HG02981 (cell line): Measurements from ENCODE around the gene TUBA3E.
"Not testable (repeated sequence)": the region's sequence is repeated elsewhere in the genome, so short reads cannot be mapped to it uniquely, and the experiment has no call there.

Source experiments
- ATAC-seq: cut with Tn5 transposase; IDR thresholded peaks from one replicate; pipeline ENCODE4 v1.9.1; 2021; ENCODE audit warnings: mild to moderate bottlenecking, moderate library complexity; ENCODE audit not compliant: unreplicated experiment

The TUBA3E gene

GRCh38 chr2:130198343-130198742, at the start of gene TUBA3E:
Gene TUBA3E (minus strand): TSS chr2:130198439. CDS start chr2:130198360, 79 bp downstream.
- ATAC-seq, result no peak

GRCh38 chr2:130246430-130246829, 48.2 kb upstream of the TUBA3E start:
- no peak for ATAC-seq

- ATAC-seq, result no peak
These were observed 47.7 kb upstream of the TUBA3E start for GRCh38 chr2:130245976-130246375.

- no peak for ATAC-seq
These were observed 45.1 kb upstream of the TUBA3E start for GRCh38 chr2:130243359-130243758.

GRCh38 chr2:130241041-130241707, 42.9 kb upstream of the TUBA3E start:
- no peak for ATAC-seq

GRCh38 chr2:130239581-130239980, 41.3 kb upstream of the TUBA3E start:
- not testable (repeated sequence) for ATAC-seq

GRCh38 chr2:130233066-130233465, 34.8 kb upstream of the TUBA3E start:
- not testable (repeated sequence) for ATAC-seq

GRCh38 chr2:130231656-130232055, 33.4 kb upstream of the TUBA3E start:
- ATAC-seq, result no peak

GRCh38 chr2:130230907-130231306, 32.7 kb upstream of the TUBA3E start:
- not testable (repeated sequence) for ATAC-seq

- ATAC-seq, result not testable (repeated sequence)
These were observed 32.1 kb upstream of the TUBA3E start for GRCh38 chr2:130230376-130230775.

- not testable (repeated sequence) for ATAC-seq
These were observed 30.9 kb upstream of the TUBA3E start for GRCh38 chr2:130229161-130229510.

- not testable (repeated sequence) for ATAC-seq
These were observed 30.4 kb upstream of the TUBA3E start for GRCh38 chr2:130228467-130229160.

GRCh38 chr2:130228005-130228404, 29.8 kb upstream of the TUBA3E start:
- not testable (repeated sequence) for ATAC-seq

- ATAC-seq, result not testable (repeated sequence)
These were observed 24.3 kb upstream of the TUBA3E start for GRCh38 chr2:130222523-130222922.

- ATAC-seq, result not testable (repeated sequence)
These were observed 22.3 kb upstream of the TUBA3E start for GRCh38 chr2:130220505-130220904.

GRCh38 chr2:130219147-130219546, 20.9 kb upstream of the TUBA3E start:
- ATAC-seq, result not testable (repeated sequence)

GRCh38 chr2:130207051-130207450, 8.8 kb upstream of the TUBA3E start:
- not testable (repeated sequence) for ATAC-seq

GRCh38 chr2:130203150-130203549, 4.9 kb upstream of the TUBA3E start:
- not testable (repeated sequence) for ATAC-seq

- ATAC-seq, result not testable (repeated sequence)
These were observed 4.3 kb upstream of the TUBA3E start for GRCh38 chr2:130202518-130202917.

- ATAC-seq, result not testable (repeated sequence)
These were observed 2.2 kb downstream of the TUBA3E start for GRCh38 chr2:130196052-130196451.

GRCh38 chr2:130195089-130195635, 3.1 kb downstream of the TUBA3E start:
- not testable (repeated sequence) for ATAC-seq

- ATAC-seq, result not testable (repeated sequence)
These were observed 4.4 kb downstream of the TUBA3E start for GRCh38 chr2:130193824-130194223.
